Measurements from ENCODE around the gene MAU2. TPM values are rescaled to one million over a fixed set of nuclear protein-coding genes. Genes with fewer than 3 reads are reported as not detected.

Gene MAU2
- total RNA-seq, 1 donor from 2014 or later = 45.4 TPM

- DNase-seq (ENCODE audit: low spot score) = no peak
- TF ChIP-seq CTCF (IDR thresholded peaks at IDR 0.05) = no peak
- no peaks in the 10 kb centered on the region for H3K9me3 Mint-ChIP-seq (ENCODE audit: low read depth)
- no peak overlapping the region for H3K27ac Mint-ChIP-seq (ENCODE audit: unreplicated experiment)
- H3K4me3 Mint-ChIP-seq (ENCODE audit: unreplicated experiment) = no peak overlapping the region
- H3K27me3 Mint-ChIP-seq (ENCODE audit: low read depth) = no peaks in the 10 kb centered on the region
- peaks cover 16% of the 10 kb centered on the region for H3K36me3 Mint-ChIP-seq (ENCODE audit: low read depth)
- no peaks in the 10 kb centered on the region for H3K4me1 Mint-ChIP-seq (ENCODE audit: low read depth)
Measured at GRCh38 chr19:19297759-19298158, 22.9 kb upstream of the MAU2 start.

GRCh38 chr19:19300613-19301012 is 20.0 kb upstream of the MAU2 start:
- no peak overlapping the region for H3K27ac Mint-ChIP-seq (ENCODE audit: unreplicated experiment)
- H3K27me3 Mint-ChIP-seq (ENCODE audit: low read depth) = no peaks in the 10 kb centered on the region
- no peaks in the 10 kb centered on the region for H3K9me3 Mint-ChIP-seq (ENCODE audit: low read depth)
- H3K4me3 Mint-ChIP-seq (ENCODE audit: unreplicated experiment) = no peak overlapping the region
- no peaks in the 10 kb centered on the region for H3K4me1 Mint-ChIP-seq (ENCODE audit: low read depth)
- no peak for DNase-seq (ENCODE audit: low spot score)
- TF ChIP-seq CTCF (IDR thresholded peaks at IDR 0.05) = no peak
- H3K36me3 Mint-ChIP-seq (ENCODE audit: low read depth) = peaks cover 13% of the 10 kb centered on the region

- Mint-ChIP-seq H3K9me3 (ENCODE audit: low read depth) (no peaks in the 10 kb centered on the region), H3K36me3 (ENCODE audit: low read depth) (peaks cover 24% of the 10 kb centered on the region), H3K27ac (ENCODE audit: unreplicated experiment) (no peak overlapping the region), H3K4me3 (ENCODE audit: unreplicated experiment) (no peak overlapping the region), H3K4me1 (ENCODE audit: low read depth) (no peaks in the 10 kb centered on the region), H3K27me3 (ENCODE audit: low read depth) (no peaks in the 10 kb centered on the region)
- no peak for DNase-seq (ENCODE audit: low spot score)
- no peak for TF ChIP-seq CTCF (IDR thresholded peaks at IDR 0.05)
Measured at GRCh38 chr19:19303411-19303810, 17.2 kb upstream of the MAU2 start.

- Mint-ChIP-seq H3K4me3 (ENCODE audit: unreplicated experiment) (no peak overlapping the region), H3K4me1 (ENCODE audit: low read depth) (no peaks in the 10 kb centered on the region), H3K9me3 (ENCODE audit: low read depth) (no peaks in the 10 kb centered on the region), H3K27me3 (ENCODE audit: low read depth) (no peaks in the 10 kb centered on the region), H3K27ac (ENCODE audit: unreplicated experiment) (no peak overlapping the region), H3K36me3 (ENCODE audit: low read depth) (peaks cover 25% of the 10 kb centered on the region)
- no peak for TF ChIP-seq CTCF (IDR thresholded peaks at IDR 0.05)
- no peak for DNase-seq (ENCODE audit: low spot score)
Measured at GRCh38 chr19:19304186-19304965, 16.3 kb upstream of the MAU2 start.

- Mint-ChIP-seq H3K27ac (ENCODE audit: unreplicated experiment) (no peak overlapping the region), H3K36me3 (ENCODE audit: low read depth) (peaks cover 28% of the 10 kb centered on the region), H3K4me3 (ENCODE audit: unreplicated experiment) (no peak overlapping the region)
Measured at GRCh38 chr19:19305066-19305465, 15.6 kb upstream of the MAU2 start.

More at GRCh38 chr19:19305066-19305465, 15.6 kb upstream of the MAU2 start:
- Mint-ChIP-seq H3K27me3 (ENCODE audit: low read depth) (no peaks in the 10 kb centered on the region), H3K9me3 (ENCODE audit: low read depth) (no peaks in the 10 kb centered on the region), H3K4me1 (ENCODE audit: low read depth) (no peaks in the 10 kb centered on the region)
- no peak for TF ChIP-seq CTCF (IDR thresholded peaks at IDR 0.05)
- DNase-seq (ENCODE audit: low spot score) = no peak
